Omental fat pad (tissue), 4 donors: ENCODE results near the gene COX15. TPM values are rescaled to one million over a fixed set of nuclear protein-coding genes. Genes with fewer than 3 reads are reported as not detected.
"Not testable (repeated sequence)": the region's sequence is repeated elsewhere in the genome, so short reads cannot be mapped to it uniquely, and the experiment has no call there.

ENCODE experiments used
- ATAC-seq: fragments of 150-250 bp; one replicate; pipeline ENCODE4 v1.9.1; 2016; ENCODE audit warnings: mild to moderate bottlenecking, moderate library complexity; ENCODE audit not compliant: low FRiP score
- DNase-seq: peaks from one replicate; pipeline ENCODE4 v3.0.0-alpha.2; 2019; ENCODE audit warnings: low spot score
- total RNA-seq, 4 donors: library from RNA; depleted of rRNA; stranded (reverse); fragments of >200 nt; gene quantifications; one replicate each; pipeline ENCODE4 v1.1.0, GENCODE V29; 2016
- TF ChIP-seq, protein P1 (sequence below), 3 donors: fragments of 450-650 bp; IDR thresholded peaks; one replicate each; pipeline ENCODE4 v1.5.1; 2016 to 2017; ENCODE audit warnings: antibody characterized with exemption in 3 of 3, mild to moderate bottlenecking in 3 of 3, moderate library complexity in 2 of 3

The COX15 gene
- total RNA-seq, 4 donors from 2014 or later: 16.8 to 37.7 (median 32.8) TPM

DNA sequence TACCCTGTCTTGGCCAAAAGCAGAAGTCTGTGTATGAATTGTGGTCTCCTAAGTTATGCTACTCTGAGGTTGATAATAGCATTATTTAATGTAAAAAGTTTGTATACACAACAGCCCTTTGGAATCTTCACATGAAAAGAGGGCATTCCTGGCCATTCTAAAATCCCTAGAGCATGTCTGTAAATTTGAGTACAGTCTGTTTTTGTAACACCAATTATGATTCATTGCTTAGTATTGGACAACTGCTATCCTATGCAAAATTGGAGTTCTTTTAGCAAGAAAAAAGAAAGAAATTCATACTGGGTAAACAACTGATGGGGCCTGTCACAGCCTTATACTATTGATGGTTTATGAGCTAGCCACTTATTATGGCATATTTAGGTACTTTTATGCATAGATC is 10.3 kb upstream of the COX15 start:
- ATAC-seq: no peak

DNA sequence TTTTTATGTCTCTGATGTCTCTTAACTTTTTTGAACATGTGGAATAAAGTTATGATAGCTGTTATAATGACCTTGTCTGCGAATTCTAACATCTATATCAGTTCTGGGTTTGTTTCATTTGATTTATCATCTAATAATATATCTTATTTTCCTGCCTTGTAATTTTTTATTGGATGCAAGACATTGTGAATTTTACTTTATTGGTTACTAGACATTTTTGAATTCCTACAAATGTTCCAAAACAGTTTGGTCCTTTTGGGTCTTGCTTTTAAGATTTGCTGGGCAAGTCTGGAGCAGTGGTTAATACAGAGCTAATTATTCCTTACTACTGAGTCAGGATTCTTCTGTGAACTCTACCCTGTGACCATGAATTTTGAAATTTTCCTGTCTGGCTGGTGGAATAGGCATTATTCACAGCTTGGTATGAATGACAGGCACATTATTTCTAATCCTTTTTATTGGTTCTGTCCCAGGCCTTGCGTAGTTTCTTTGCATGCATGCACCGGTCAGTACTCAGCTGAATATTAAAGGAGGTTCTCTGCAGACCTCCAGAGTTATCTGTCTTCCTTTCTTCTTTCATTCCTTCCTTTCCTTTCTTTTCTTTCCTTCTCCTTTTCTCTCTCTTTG is 9.1 kb upstream of the COX15 start:
- TF ChIP-seq, protein P1, sequence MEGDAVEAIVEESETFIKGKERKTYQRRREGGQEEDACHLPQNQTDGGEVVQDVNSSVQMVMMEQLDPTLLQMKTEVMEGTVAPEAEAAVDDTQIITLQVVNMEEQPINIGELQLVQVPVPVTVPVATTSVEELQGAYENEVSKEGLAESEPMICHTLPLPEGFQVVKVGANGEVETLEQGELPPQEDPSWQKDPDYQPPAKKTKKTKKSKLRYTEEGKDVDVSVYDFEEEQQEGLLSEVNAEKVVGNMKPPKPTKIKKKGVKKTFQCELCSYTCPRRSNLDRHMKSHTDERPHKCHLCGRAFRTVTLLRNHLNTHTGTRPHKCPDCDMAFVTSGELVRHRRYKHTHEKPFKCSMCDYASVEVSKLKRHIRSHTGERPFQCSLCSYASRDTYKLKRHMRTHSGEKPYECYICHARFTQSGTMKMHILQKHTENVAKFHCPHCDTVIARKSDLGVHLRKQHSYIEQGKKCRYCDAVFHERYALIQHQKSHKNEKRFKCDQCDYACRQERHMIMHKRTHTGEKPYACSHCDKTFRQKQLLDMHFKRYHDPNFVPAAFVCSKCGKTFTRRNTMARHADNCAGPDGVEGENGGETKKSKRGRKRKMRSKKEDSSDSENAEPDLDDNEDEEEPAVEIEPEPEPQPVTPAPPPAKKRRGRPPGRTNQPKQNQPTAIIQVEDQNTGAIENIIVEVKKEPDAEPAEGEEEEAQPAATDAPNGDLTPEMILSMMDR (IDR thresholded peaks at IDR 0.05): no peak
- ATAC-seq: no peak
- no peak for DNase-seq

More for the DNA sequence above, 10.3 kb upstream of the COX15 start:
- no peak for DNase-seq
- TF ChIP-seq, protein P1 (IDR thresholded peaks at IDR 0.05): no peak

DNA sequence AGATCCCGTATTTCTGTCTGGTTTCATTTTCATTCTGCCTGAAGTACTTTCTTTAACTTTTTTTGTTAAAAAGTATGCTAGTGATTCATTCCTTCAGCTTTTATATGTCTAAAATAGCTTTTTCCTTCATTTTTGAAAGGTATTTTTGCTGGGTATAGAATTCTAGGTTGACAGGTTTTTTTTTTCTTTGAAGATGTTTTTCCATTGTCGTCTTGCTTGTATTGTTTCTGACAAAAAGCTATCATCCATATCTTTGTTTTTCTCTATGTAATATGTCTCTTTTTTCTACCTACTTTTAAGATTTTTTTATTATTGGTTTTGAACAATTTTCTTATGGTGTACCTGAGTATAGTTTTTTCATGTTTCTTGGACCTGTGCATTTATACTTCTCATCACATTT is 8.3 kb upstream of the COX15 start:
- TF ChIP-seq, protein P1 (IDR thresholded peaks at IDR 0.05): no peak
- ATAC-seq (no peak), DNase-seq (no peak)

DNA sequence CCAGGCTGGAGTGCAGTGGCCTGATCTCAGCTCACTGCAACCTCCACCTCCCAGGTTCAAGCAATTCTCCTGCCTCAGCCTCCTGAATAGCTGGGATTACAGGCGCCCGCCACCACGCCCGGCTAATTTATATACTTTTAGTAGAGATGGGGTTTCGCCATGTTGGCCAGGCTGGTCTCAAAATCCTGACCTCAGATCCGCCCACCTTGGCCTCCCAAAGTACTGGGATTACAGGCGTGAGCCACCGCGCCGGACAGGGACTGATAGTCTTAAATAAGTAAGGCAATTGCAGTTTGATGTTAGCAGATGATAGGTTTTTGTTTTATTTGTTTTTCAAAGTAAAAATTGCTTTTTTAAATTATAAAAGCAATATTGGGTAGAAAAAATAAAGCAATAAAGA is 2.2 kb upstream of the COX15 start:
- DNase-seq, ATAC-seq: not testable (repeated sequence)

DNA sequence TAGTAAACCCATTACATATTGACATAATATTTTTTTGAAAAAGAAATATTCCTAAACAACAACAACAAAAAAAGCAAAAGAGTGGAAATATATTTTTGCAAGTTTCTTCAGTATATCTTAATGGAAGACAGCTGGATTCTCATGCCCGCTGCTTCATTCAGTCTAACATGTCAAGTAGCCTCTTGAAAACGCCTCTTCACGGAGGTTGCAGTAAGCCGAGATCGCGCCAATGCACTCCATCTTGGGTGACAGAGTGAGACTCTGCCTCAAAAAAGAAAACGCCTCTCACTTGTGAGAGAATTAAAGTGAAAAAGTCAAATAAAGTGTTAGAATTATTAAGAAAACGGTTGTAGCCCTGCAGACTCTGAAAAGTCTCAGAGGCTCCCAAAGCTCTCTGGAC is 1.4 kb upstream of the COX15 start:
- ATAC-seq (no peak), DNase-seq (no peak)
- TF ChIP-seq, protein P1 (IDR thresholded peaks at IDR 0.05): no peak

DNA sequence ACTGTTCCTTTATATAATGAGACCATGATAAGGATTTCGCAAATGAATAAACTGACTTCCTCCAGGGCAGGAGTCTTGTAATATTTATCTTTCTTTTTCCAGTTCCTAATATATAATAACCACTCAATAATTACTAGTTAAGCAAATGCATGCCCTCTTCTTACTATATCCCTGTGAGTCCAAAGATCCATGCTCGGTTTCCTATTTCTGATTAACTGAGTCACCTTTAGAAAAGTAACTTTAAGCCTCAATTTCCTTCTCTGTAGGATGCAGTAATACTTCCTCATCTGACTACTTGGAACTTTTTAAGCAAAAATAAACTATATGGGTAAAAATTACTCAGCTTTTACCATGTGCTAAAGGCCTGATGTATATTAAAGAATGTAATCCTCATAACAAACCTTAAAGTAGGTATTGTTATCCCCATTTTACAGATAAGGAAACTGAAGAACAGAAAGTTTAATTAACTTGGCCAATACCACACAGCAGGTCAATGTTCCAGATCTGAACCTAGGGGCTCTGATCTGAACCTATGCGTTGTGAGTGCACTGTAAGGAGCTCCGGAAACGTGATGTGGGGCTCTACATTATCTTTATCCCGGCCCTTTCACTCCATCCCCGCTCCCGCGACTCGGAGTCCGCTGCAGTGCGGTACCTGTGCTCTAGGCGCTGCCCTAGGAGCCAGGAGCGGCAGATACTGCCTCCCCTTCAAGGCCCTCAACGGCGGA is 458 bp downstream of the COX15 start:
- ATAC-seq: no peak
- DNase-seq: no peak
- TF ChIP-seq, protein P1 (IDR thresholded peaks at IDR 0.05): no peak

DNA sequence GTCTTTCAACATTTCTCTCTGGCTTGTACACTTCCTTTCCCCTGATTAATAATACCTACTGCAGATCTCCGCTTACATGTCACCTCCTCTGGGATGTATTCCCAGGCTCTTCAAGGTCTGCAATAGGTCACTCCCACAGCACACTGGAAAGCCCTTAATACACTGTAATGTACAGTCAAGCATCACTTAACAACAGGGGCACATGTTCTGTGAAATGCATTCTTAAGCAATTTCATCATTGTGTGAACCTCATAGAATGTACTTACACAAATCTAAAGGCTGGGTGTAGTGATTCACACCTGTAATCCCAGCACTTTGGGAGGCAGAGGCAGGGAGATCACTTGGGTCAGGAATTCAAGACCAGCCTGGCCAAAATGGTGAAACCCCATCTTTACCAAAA is 1.9 kb downstream of the COX15 start:
- no peak for ATAC-seq
- TF ChIP-seq, protein P1 (IDR thresholded peaks at IDR 0.05): no peak

More for the DNA sequence above, 1.9 kb downstream of the COX15 start:
- DNase-seq: no peak
